Body of pancreas (tissue), 4 donors: Measurements from ENCODE around the gene ETS1. TPM values are rescaled to one million over a fixed set of nuclear protein-coding genes. Genes with fewer than 3 reads are reported as not detected.

Experiments
- ATAC-seq: fragments of 150-250 bp; one replicate; pipeline ENCODE4 v1.9.1; 2016
- DNase-seq, 4 donors: peaks; one replicate each; pipeline ENCODE4 v3.0.0-alpha.2; 2019
- H3K27ac ChIP-seq, 4 donors: fragments of 200-600 bp; sonication (generic); 1 replicate in 3 of 4; 2 replicates in 1 of 4; pipeline versions ENCODE4 v1.5.1 to v1.6.1; 2016 to 2019; ENCODE audit warnings: mild to moderate bottlenecking in 1 of 4, mixed read lengths in 1 of 4, moderate library complexity in 1 of 4
- H3K27me3 ChIP-seq, 2 donors: fragments of 200-600 bp; sonication (generic); one replicate each; pipeline ENCODE4 v1.6.0; 2016; ENCODE audit warnings: mild to moderate bottlenecking in 1 of 2
- H3K36me3 ChIP-seq, 2 donors: fragments of 200-600 bp; sonication (generic); replicated peaks in 1 of 2; 2 replicates each; pipeline ENCODE4 v1.5.1; 2016; ENCODE audit warnings: low read depth in 2 of 2; ENCODE audit not compliant: insufficient read depth in 1 of 2
- H3K4me1 ChIP-seq: fragments of 200-600 bp; sonication (generic); one replicate; pipeline ENCODE4 v1.6.0; 2016
- H3K4me3 ChIP-seq, 2 donors: fragments of 200-600 bp; sonication (generic); 1 replicate in 1 of 2; 2 replicates in 1 of 2; pipeline ENCODE4 v1.5.1; 2016 to 2019
- H3K9me3 ChIP-seq, 3 donors: fragments of 200-600 bp; sonication (generic); 1 replicate in 2 of 3; 2 replicates in 1 of 3; pipeline ENCODE4 v1.5.1; 2016
- CTCF ChIP-seq, 7 experiments: fragments of 450-650 bp in 4 of 7; fragments of 200-600 bp in 3 of 7; sonication (generic) in 3 of 7; IDR thresholded peaks; one replicate each; pipeline ENCODE4 v1.5.1; 2016 to 2019; ENCODE audit warnings: antibody characterized with exemption in 7 of 7
- POLR2A ChIP-seq, 3 donors: fragments of 450-650 bp; IDR thresholded peaks; one replicate each; pipeline ENCODE4 v1.6.1; 2016; ENCODE audit warnings: antibody characterized with exemption in 3 of 3, mild to moderate bottlenecking in 2 of 3
- WGBS, 2 donors: methylation state at CpG; one replicate each; pipeline ENCODE4 v1.1.5; 2017; 5-methylcytosine and 5-hydroxymethylcytosine counted together
- intact Hi-C: fragments of 100-400 bp; cut with DNase I; formaldehyde crosslinking; loops from one replicate; pipeline ENCODE4 v1.15.1; 2023
- total RNA-seq, 2 donors: library from RNA; depleted of rRNA; stranded (reverse); fragments of >200 nt; gene quantifications; one replicate each; pipeline ENCODE4 v1.1.0, GENCODE V29; 2016

Gene ETS1
- total RNA-seq, 2 donors from 2014 or later, result 20.0 to 22.7 TPM

GRCh38 chr11:128535468-128536457 lies 51.6 kb downstream of the ETS1 start:
- DNase-seq, result no peak
- peak; percentile 40 for ATAC-seq
- TF ChIP-seq CTCF (IDR thresholded peaks at IDR 0.05) (no peak), POLR2A (IDR thresholded peaks at IDR 0.05) (no peak)

GRCh38 chr11:128533472-128533871 lies 53.9 kb downstream of the ETS1 start:
- Histone ChIP-seq H3K4me1 (peaks cover 29% of the 10 kb centered on the region), H3K27me3 (no peaks in the 10 kb centered on the region), H3K4me3 (no peak overlapping the region), H3K36me3 (no peaks in the 10 kb centered on the region), H3K27ac (no peak overlapping the region), H3K9me3 (no peaks in the 10 kb centered on the region)
- DNase-seq (no peak), ATAC-seq (no peak)
- TF ChIP-seq CTCF (IDR thresholded peaks at IDR 0.05), result no peak
- 93 to 94% methylated on average over 2 of the region's 2 CpGs for WGBS, 2 donors
- intact Hi-C loops, result no loop called here

More at GRCh38 chr11:128535468-128536457, 51.6 kb downstream of the ETS1 start:
- H3K9me3 ChIP-seq, result no peaks in the 10 kb centered on the region
- no peaks in the 10 kb centered on the region for H3K27me3 ChIP-seq
- no peaks in the 10 kb centered on the region for H3K36me3 ChIP-seq
- intact Hi-C loops, result no loop called here
- peaks cover 29% of the 10 kb centered on the region for H3K4me1 ChIP-seq
- no peak overlapping the region for H3K4me3 ChIP-seq
- peak overlapping the region in 2 of 4 donors; percentile 28 to 62 for H3K27ac ChIP-seq
- WGBS, 2 donors, result 91 to 94% methylated on average over 1 of the region's 1 CpG

- Histone ChIP-seq H3K4me3 (no peak overlapping the region), H3K9me3 (no peaks in the 10 kb centered on the region), H3K27ac (no peak overlapping the region), H3K27me3 (no peaks in the 10 kb centered on the region), H3K4me1 (peaks cover 29% of the 10 kb centered on the region), H3K36me3 (no peaks in the 10 kb centered on the region)
- WGBS, 2 donors, result 81 to 85% methylated on average over 6 of the region's 6 CpGs
- no peak for ATAC-seq
- no peak for DNase-seq
- intact Hi-C loops, result no loop called here
- TF ChIP-seq CTCF (IDR thresholded peaks at IDR 0.05), result no peak
- TF ChIP-seq POLR2A (IDR thresholded peaks at IDR 0.05), result no peak
These were observed 54.7 kb downstream of the ETS1 start for GRCh38 chr11:128532572-128533091.

- Histone ChIP-seq H3K27me3 (no peaks in the 10 kb centered on the region), H3K4me3 (no peak overlapping the region), H3K36me3 (no peaks in the 10 kb centered on the region), H3K9me3 (no peaks in the 10 kb centered on the region), H3K27ac (no peak overlapping the region), H3K4me1 (peaks cover 24% of the 10 kb centered on the region)
- intact Hi-C loops, result no loop called here
- TF ChIP-seq CTCF (IDR thresholded peaks at IDR 0.05), result no peak
- TF ChIP-seq POLR2A (IDR thresholded peaks at IDR 0.05), result no peak
- peak; percentile 46 to 79 (median 62) for DNase-seq
- WGBS, 2 donors, result 52 to 57% methylated on average over 5 of the region's 5 CpGs
- ATAC-seq, result peak; percentile 48
These were observed 55.3 kb downstream of the ETS1 start for GRCh38 chr11:128532016-128532571.
